GM19467 (cell line): ENCODE measurements around the gene KRT31.
"Not testable (repeated sequence)": the region's sequence is repeated elsewhere in the genome, so short reads cannot be mapped to it uniquely, and the experiment has no call there.

Experiments
- ATAC-seq: cut with Tn5 transposase; IDR thresholded peaks from one replicate; pipeline ENCODE4 v1.9.1; 2021; ENCODE audit warnings: mild to moderate bottlenecking, moderate library complexity; ENCODE audit not compliant: unreplicated experiment

KRT31 gene

GRCh38 chr17:41418116-41418860 lies 20.9 kb upstream of the KRT31 start:
- no peak for ATAC-seq

GRCh38 chr17:41417576-41418015 lies 20.2 kb upstream of the KRT31 start:
- ATAC-seq = no peak

- no peak for ATAC-seq
These were observed 19.7 kb upstream of the KRT31 start for GRCh38 chr17:41417127-41417526.

- ATAC-seq = no peak
These were observed 19.1 kb upstream of the KRT31 start for GRCh38 chr17:41416479-41416878.

- no peak for ATAC-seq
These were observed 18.5 kb upstream of the KRT31 start for GRCh38 chr17:41415833-41416335.

- ATAC-seq = no peak
These were observed 18.0 kb upstream of the KRT31 start for GRCh38 chr17:41415411-41415810.

GRCh38 chr17:41413982-41414381 lies 16.6 kb upstream of the KRT31 start:
- ATAC-seq = no peak

- ATAC-seq = no peak
These were observed 16.0 kb upstream of the KRT31 start for GRCh38 chr17:41413353-41413957.

- ATAC-seq = no peak
These were observed 13.8 kb upstream of the KRT31 start for GRCh38 chr17:41411072-41411840.

GRCh38 chr17:41407226-41407625 lies 9.8 kb upstream of the KRT31 start:
- ATAC-seq = no peak

- ATAC-seq = no peak
These were observed 8.8 kb upstream of the KRT31 start for GRCh38 chr17:41406205-41406604.

- ATAC-seq = no peak
These were observed 6.7 kb upstream of the KRT31 start for GRCh38 chr17:41404024-41404671.

GRCh38 chr17:41403404-41404023 lies 6.1 kb upstream of the KRT31 start:
- ATAC-seq = no peak

GRCh38 chr17:41402161-41402560 lies 4.8 kb upstream of the KRT31 start:
- no peak for ATAC-seq

GRCh38 chr17:41396340-41396739 lies 1.1 kb downstream of the KRT31 start:
- no peak for ATAC-seq

GRCh38 chr17:41395611-41396010 lies 1.8 kb downstream of the KRT31 start:
- ATAC-seq = no peak

GRCh38 chr17:41395044-41395443 lies 2.4 kb downstream of the KRT31 start:
- not testable (repeated sequence) for ATAC-seq

GRCh38 chr17:41394254-41394996 lies 3.0 kb downstream of the KRT31 start:
- no peak for ATAC-seq

GRCh38 chr17:41393826-41394225 lies 3.6 kb downstream of the KRT31 start:
- no peak for ATAC-seq

GRCh38 chr17:41393294-41393693 lies 4.1 kb downstream of the KRT31 start:
- no peak for ATAC-seq
